ENCODE measurements around the gene PIPOX.

Gene PIPOX

GRCh38 chr17:29010586-29010985 is 32.4 kb upstream of the PIPOX start:
- Mint-ChIP-seq H3K27me3 (peaks cover 46% of the 10 kb centered on the region), H3K27ac (no peak overlapping the region), H3K4me3 (no peak overlapping the region), H3K36me3 (ENCODE audit: low read depth) (no peaks in the 10 kb centered on the region), H3K4me1 (ENCODE audit: low read depth) (no peaks in the 10 kb centered on the region), H3K9me3 (no peaks in the 10 kb centered on the region)

GRCh38 chr17:29012535-29012934 is 30.4 kb upstream of the PIPOX start:
- H3K9me3 Mint-ChIP-seq, result no peaks in the 10 kb centered on the region
- no peaks in the 10 kb centered on the region for H3K4me1 Mint-ChIP-seq (ENCODE audit: low read depth)
- no peaks in the 10 kb centered on the region for H3K36me3 Mint-ChIP-seq (ENCODE audit: low read depth)
- peaks cover 32% of the 10 kb centered on the region for H3K27me3 Mint-ChIP-seq
- no peak overlapping the region for H3K27ac Mint-ChIP-seq
- no peak overlapping the region for H3K4me3 Mint-ChIP-seq

- Mint-ChIP-seq H3K27me3 (peaks cover 38% of the 10 kb centered on the region), H3K4me1 (ENCODE audit: low read depth) (peaks cover 6% of the 10 kb centered on the region), H3K9me3 (no peaks in the 10 kb centered on the region), H3K27ac (no peak overlapping the region), H3K36me3 (ENCODE audit: low read depth) (no peaks in the 10 kb centered on the region), H3K4me3 (no peak overlapping the region)
These were observed 28.2 kb upstream of the PIPOX start for GRCh38 chr17:29014716-29015115.

GRCh38 chr17:29016345-29017210 is 26.4 kb upstream of the PIPOX start:
- Mint-ChIP-seq H3K4me3 (no peak overlapping the region), H3K36me3 (ENCODE audit: low read depth) (no peaks in the 10 kb centered on the region), H3K4me1 (ENCODE audit: low read depth) (peaks cover 7% of the 10 kb centered on the region), H3K9me3 (no peaks in the 10 kb centered on the region), H3K27me3 (peaks cover 41% of the 10 kb centered on the region), H3K27ac (no peak overlapping the region)

GRCh38 chr17:29018788-29019474 is 24.0 kb upstream of the PIPOX start:
- H3K27me3 Mint-ChIP-seq, result peaks cover 60% of the 10 kb centered on the region
- no peak overlapping the region for H3K27ac Mint-ChIP-seq
- no peaks in the 10 kb centered on the region for H3K9me3 Mint-ChIP-seq
- H3K36me3 Mint-ChIP-seq (ENCODE audit: low read depth), result no peaks in the 10 kb centered on the region
- no peak overlapping the region for H3K4me3 Mint-ChIP-seq
- peaks cover 7% of the 10 kb centered on the region for H3K4me1 Mint-ChIP-seq (ENCODE audit: low read depth)

GRCh38 chr17:29019475-29020181 is 23.3 kb upstream of the PIPOX start:
- no peak overlapping the region for H3K4me3 Mint-ChIP-seq
- H3K9me3 Mint-ChIP-seq, result no peaks in the 10 kb centered on the region
- H3K27me3 Mint-ChIP-seq, result peaks cover 57% of the 10 kb centered on the region

GRCh38 chr17:29020576-29020975 is 22.4 kb upstream of the PIPOX start:
- Mint-ChIP-seq H3K36me3 (ENCODE audit: low read depth) (no peaks in the 10 kb centered on the region), H3K27ac (no peak overlapping the region), H3K4me3 (no peak overlapping the region), H3K9me3 (no peaks in the 10 kb centered on the region), H3K4me1 (ENCODE audit: low read depth) (peaks cover 7% of the 10 kb centered on the region), H3K27me3 (peaks cover 50% of the 10 kb centered on the region)

More at GRCh38 chr17:29019475-29020181, 23.3 kb upstream of the PIPOX start:
- no peaks in the 10 kb centered on the region for H3K36me3 Mint-ChIP-seq (ENCODE audit: low read depth)
- no peak overlapping the region for H3K27ac Mint-ChIP-seq
- peaks cover 7% of the 10 kb centered on the region for H3K4me1 Mint-ChIP-seq (ENCODE audit: low read depth)

- no peak overlapping the region for H3K4me3 Mint-ChIP-seq
- peaks cover 7% of the 10 kb centered on the region for H3K4me1 Mint-ChIP-seq (ENCODE audit: low read depth)
- no peaks in the 10 kb centered on the region for H3K9me3 Mint-ChIP-seq
- no peak overlapping the region for H3K27ac Mint-ChIP-seq
- peaks cover 50% of the 10 kb centered on the region for H3K27me3 Mint-ChIP-seq
- no peaks in the 10 kb centered on the region for H3K36me3 Mint-ChIP-seq (ENCODE audit: low read depth)
These were observed 21.7 kb upstream of the PIPOX start for GRCh38 chr17:29021226-29021625.

GRCh38 chr17:29022074-29022473 is 20.9 kb upstream of the PIPOX start:
- Mint-ChIP-seq H3K4me1 (ENCODE audit: low read depth) (peaks cover 7% of the 10 kb centered on the region), H3K36me3 (ENCODE audit: low read depth) (no peaks in the 10 kb centered on the region), H3K27me3 (peaks cover 50% of the 10 kb centered on the region), H3K9me3 (no peaks in the 10 kb centered on the region), H3K4me3 (no peak overlapping the region), H3K27ac (no peak overlapping the region)

- peaks cover 4% of the 10 kb centered on the region for H3K4me1 Mint-ChIP-seq (ENCODE audit: low read depth)
- H3K9me3 Mint-ChIP-seq, result no peaks in the 10 kb centered on the region
- no peak overlapping the region for H3K4me3 Mint-ChIP-seq
- H3K27me3 Mint-ChIP-seq, result peaks cover 43% of the 10 kb centered on the region
- no peak overlapping the region for H3K27ac Mint-ChIP-seq
- H3K36me3 Mint-ChIP-seq (ENCODE audit: low read depth), result no peaks in the 10 kb centered on the region
These were observed 18.5 kb upstream of the PIPOX start for GRCh38 chr17:29024316-29024952.

- Mint-ChIP-seq H3K36me3 (ENCODE audit: low read depth) (no peaks in the 10 kb centered on the region), H3K27ac (no peak overlapping the region), H3K9me3 (no peaks in the 10 kb centered on the region), H3K4me1 (ENCODE audit: low read depth) (no peaks in the 10 kb centered on the region), H3K27me3 (peaks cover 58% of the 10 kb centered on the region), H3K4me3 (no peak overlapping the region)
These were observed 11.5 kb upstream of the PIPOX start for GRCh38 chr17:29031488-29031887.

GRCh38 chr17:29032013-29032856 is 10.7 kb upstream of the PIPOX start:
- Mint-ChIP-seq H3K27ac (no peak overlapping the region), H3K4me1 (ENCODE audit: low read depth) (no peaks in the 10 kb centered on the region)

GRCh38 chr17:29032857-29033197 is 10.1 kb upstream of the PIPOX start:
- no peaks in the 10 kb centered on the region for H3K36me3 Mint-ChIP-seq (ENCODE audit: low read depth)
- no peaks in the 10 kb centered on the region for H3K4me1 Mint-ChIP-seq (ENCODE audit: low read depth)
- H3K9me3 Mint-ChIP-seq, result no peaks in the 10 kb centered on the region
- no peak overlapping the region for H3K4me3 Mint-ChIP-seq
- H3K27ac Mint-ChIP-seq, result no peak overlapping the region
- H3K27me3 Mint-ChIP-seq, result peaks cover 55% of the 10 kb centered on the region

More at GRCh38 chr17:29032013-29032856, 10.7 kb upstream of the PIPOX start:
- Mint-ChIP-seq H3K4me3 (no peak overlapping the region), H3K27me3 (peaks cover 58% of the 10 kb centered on the region), H3K36me3 (ENCODE audit: low read depth) (no peaks in the 10 kb centered on the region), H3K9me3 (no peaks in the 10 kb centered on the region)

GRCh38 chr17:29034510-29034909 is 8.4 kb upstream of the PIPOX start:
- no peak overlapping the region for H3K27ac Mint-ChIP-seq

More at GRCh38 chr17:29034510-29034909, 8.4 kb upstream of the PIPOX start:
- Mint-ChIP-seq H3K9me3 (no peaks in the 10 kb centered on the region), H3K4me1 (ENCODE audit: low read depth) (no peaks in the 10 kb centered on the region), H3K4me3 (no peak overlapping the region), H3K27me3 (peaks cover 48% of the 10 kb centered on the region), H3K36me3 (ENCODE audit: low read depth) (no peaks in the 10 kb centered on the region)
